GM23248 (cell line): ENCODE data around the gene PHLPP1. TPM values are rescaled to one million over a fixed set of nuclear protein-coding genes. Genes with fewer than 3 reads are reported as not detected.

Source experiments
- DNase-seq: peaks from one replicate; pipeline ENCODE4 v3.0.0-alpha.2; 2015
- H2AFZ ChIP-seq: fragments of 200-600 bp; sonication (generic); 2 replicates; pipeline ENCODE4 v1.6.1; 2016; ENCODE audit warnings: antibody characterized with exemption
- H3F3A ChIP-seq: fragments of 200-600 bp; sonication (generic); 2 replicates; pipeline ENCODE4 v1.6.1; 2016; ENCODE audit warnings: mild to moderate bottlenecking, antibody characterized with exemption, mixed run types; ENCODE audit not compliant: insufficient read depth
- H3K27ac ChIP-seq: fragments of 200-600 bp; sonication (generic); 2 replicates; pipeline ENCODE4 v1.5.1; 2016; ENCODE audit warnings: mild to moderate bottlenecking
- H3K27me3 ChIP-seq: fragments of 200-600 bp; sonication (generic); replicated peaks from 2 replicates; pipeline ENCODE4 v1.6.1; 2016; ENCODE audit warnings: mild to moderate bottlenecking; ENCODE audit not compliant: insufficient read depth
- H3K36me3 ChIP-seq: fragments of 200-600 bp; sonication (generic); 2 replicates; pipeline ENCODE4 v1.6.1; 2016; ENCODE audit warnings: low read depth, mild to moderate bottlenecking
- H3K4me1 ChIP-seq: fragments of 200-600 bp; sonication (generic); 2 replicates; pipeline ENCODE4 v1.6.1; 2016; ENCODE audit warnings: mild to moderate bottlenecking; ENCODE audit not compliant: insufficient read depth
- H3K4me2 ChIP-seq: fragments of 200-600 bp; sonication (generic); one replicate; pipeline ENCODE4 v1.6.1; 2016; ENCODE audit warnings: mild to moderate bottlenecking; ENCODE audit not compliant: unreplicated experiment
- H3K4me3 ChIP-seq: fragments of 200-600 bp; sonication (generic); 2 replicates; pipeline ENCODE4 v1.5.1; 2016; ENCODE audit warnings: mild to moderate bottlenecking
- H3K79me2 ChIP-seq: fragments of 200-600 bp; sonication (generic); 2 replicates; pipeline ENCODE4 v1.6.1; 2016; ENCODE audit warnings: mild to moderate bottlenecking; ENCODE audit not compliant: insufficient read depth
- H3K9ac ChIP-seq: fragments of 200-600 bp; sonication (generic); 2 replicates; pipeline ENCODE4 v1.6.1; 2016; ENCODE audit warnings: mild to moderate bottlenecking
- H3K9me2 ChIP-seq: fragments of 200-600 bp; sonication (generic); 2 replicates; pipeline ENCODE4 v1.6.1; 2016; ENCODE audit warnings: mixed run types, mild to moderate bottlenecking, moderate library complexity; ENCODE audit not compliant: insufficient read depth
- H3K9me3 ChIP-seq: fragments of 200-600 bp; sonication (generic); one replicate; pipeline ENCODE4 v1.6.1; 2017; ENCODE audit warnings: low read depth
- H4K20me1 ChIP-seq: fragments of 200-600 bp; sonication (generic); 2 replicates; pipeline ENCODE4 v1.6.0; 2016; ENCODE audit not compliant: insufficient read depth
- EZH2 ChIP-seq: fragments of 200-600 bp; sonication (generic); IDR thresholded peaks from 2 replicates; pipeline ENCODE4 v1.6.1; 2018; ENCODE audit warnings: antibody characterized with exemption, mild to moderate bottlenecking; ENCODE audit not compliant: insufficient read depth, poor library complexity, severe bottlenecking
- EZH2phosphoT487 ChIP-seq: fragments of 200-600 bp; sonication (generic); IDR thresholded peaks from 2 replicates; pipeline ENCODE4 v1.6.1; 2018; ENCODE audit warnings: antibody characterized with exemption, moderate library complexity, mild to moderate bottlenecking, low read depth; ENCODE audit not compliant: insufficient read depth
- WGBS, 2 experiments: methylation state at CpG; one replicate each; pipeline ENCODE4 v1.1.6; 2015 to 2017; ENCODE audit warnings: low lambda C conversion rate in 2 of 2, low coverage in 1 of 2; ENCODE audit errors: missing lambda C conversion rate in 2 of 2; 5-methylcytosine and 5-hydroxymethylcytosine counted together
- in situ Hi-C: fragments of 300-500 bp; cut with MboI; formaldehyde crosslinking; loops from 2 replicates; pipeline ENCODE4 v1.15.0; 2020
- polyA plus RNA-seq: library from polyadenylated mRNA; unstranded; fragments of >200 nt; fragmentation: Nextera tagmentation; extraction: Ambion mirVana; gene quantifications from 2 replicates; pipeline ENCODE4 v1.2.1, GENCODE V29; 2016
- total RNA-seq: library from RNA; depleted of rRNA; stranded (reverse); fragments of >200 nt; shearing (Covaris generic); gene quantifications from 2 replicates; pipeline ENCODE4 v1.2.3, GENCODE V29; 2014

The PHLPP1 gene
- total and polyA plus RNA-seq, 2 experiments from 2014 or later, result 1.1 to 6.8 TPM

GRCh38 chr18:62741118-62741566, 25.8 kb downstream of the PHLPP1 start:
- in situ Hi-C loops, result no loop called here
- no peak overlapping the region for H3K4me3 ChIP-seq
- H3K9ac ChIP-seq, result no peak overlapping the region
- peaks cover 4% of the 10 kb centered on the region; the same call in 1 of the 2 replicates for H3F3A ChIP-seq
- H3K9me2 ChIP-seq, result no peaks in the 10 kb centered on the region
- DNase-seq, result peak; percentile 61
- H3K4me2 ChIP-seq, result no peak overlapping the region
- peaks cover 14% of the 10 kb centered on the region for H3K4me1 ChIP-seq
- no peak overlapping the region for H2AFZ ChIP-seq
- 32 to 35% methylated on average over 4 of the region's 4 CpGs for WGBS, 2 experiments
- no peaks in the 10 kb centered on the region for H3K27me3 ChIP-seq
- no peaks in the 10 kb centered on the region for H3K36me3 ChIP-seq
- H4K20me1 ChIP-seq, result no peaks in the 10 kb centered on the region
- TF ChIP-seq EZH2phosphoT487, result no peak
- TF ChIP-seq EZH2, result no peak
- H3K27ac ChIP-seq, result no peak overlapping the region
- peaks cover 84% of the 10 kb centered on the region for H3K79me2 ChIP-seq
- H3K9me3 ChIP-seq, result no peaks in the 10 kb centered on the region

- Histone ChIP-seq H3F3A (peaks cover 4% of the 10 kb centered on the region; the same call in 1 of the 2 replicates), H3K4me2 (no peak overlapping the region), H3K79me2 (peaks cover 82% of the 10 kb centered on the region), H3K27me3 (no peaks in the 10 kb centered on the region), H3K36me3 (no peaks in the 10 kb centered on the region), H3K4me1 (peaks cover 14% of the 10 kb centered on the region), H3K9me2 (no peaks in the 10 kb centered on the region), H4K20me1 (no peaks in the 10 kb centered on the region), H3K4me3 (no peak overlapping the region), H3K27ac (no peak overlapping the region), H3K9me3 (no peaks in the 10 kb centered on the region), H2AFZ (no peak overlapping the region), H3K9ac (no peak overlapping the region)
- DNase-seq, result no peak
- TF ChIP-seq EZH2 (no peak), EZH2phosphoT487 (no peak)
- 88% methylated on average over 4 of the region's 4 CpGs for WGBS, 2 experiments
- in situ Hi-C loops, result no loop called here
Measured at GRCh38 chr18:62741584-62741983, 26.2 kb downstream of the PHLPP1 start.

- WGBS, 2 experiments, result 96 to 98% methylated on average over 3 of the region's 3 CpGs
- peak; percentile 47 for DNase-seq
- Histone ChIP-seq H3K27ac (no peak overlapping the region), H3K4me1 (peaks cover 14% of the 10 kb centered on the region), H3K36me3 (no peaks in the 10 kb centered on the region), H2AFZ (no peak overlapping the region), H3K9ac (no peak overlapping the region), H4K20me1 (no peaks in the 10 kb centered on the region), H3K27me3 (no peaks in the 10 kb centered on the region), H3K9me3 (no peaks in the 10 kb centered on the region), H3K79me2 (peaks cover 74% of the 10 kb centered on the region), H3K4me3 (no peak overlapping the region), H3K4me2 (peak overlapping the region; percentile 10), H3K9me2 (no peaks in the 10 kb centered on the region), H3F3A (peaks cover 4% of the 10 kb centered on the region; the same call in 1 of the 2 replicates)
- TF ChIP-seq EZH2phosphoT487 (no peak), EZH2 (no peak)
- in situ Hi-C loops, result no loop called here
Measured at GRCh38 chr18:62744076-62744968, 29.0 kb downstream of the PHLPP1 start.

GRCh38 chr18:62745089-62745751, 29.9 kb downstream of the PHLPP1 start:
- Histone ChIP-seq H2AFZ (no peak overlapping the region), H3F3A (peaks cover 4% of the 10 kb centered on the region; the same call in 1 of the 2 replicates), H3K4me3 (no peak overlapping the region), H3K27me3 (no peaks in the 10 kb centered on the region), H3K9me2 (no peaks in the 10 kb centered on the region), H3K4me2 (no peak overlapping the region), H3K4me1 (peaks cover 14% of the 10 kb centered on the region), H3K79me2 (peaks cover 83% of the 10 kb centered on the region), H3K27ac (no peak overlapping the region), H3K9ac (no peak overlapping the region), H4K20me1 (no peaks in the 10 kb centered on the region), H3K36me3 (no peaks in the 10 kb centered on the region), H3K9me3 (no peaks in the 10 kb centered on the region)
- 93 to 96% methylated on average over 3 of the region's 3 CpGs for WGBS, 2 experiments
- TF ChIP-seq EZH2phosphoT487 (no peak), EZH2 (no peak)
- in situ Hi-C loops, result no loop called here
- no peak for DNase-seq
